RCC 7860 (cell line): ENCODE results near the gene FYB1.

Source experiments
- DNase-seq: peaks from one replicate; pipeline ENCODE4 v3.0.0-alpha.2; 2015; ENCODE audit warnings: low spot score
- FAIRE-seq: peaks from 2 replicates; lab custom pipeline; 2012; peaks lifted over from hg19 to GRCh38; lab: Jason Lieb, UNC

The FYB1 gene

DNA sequence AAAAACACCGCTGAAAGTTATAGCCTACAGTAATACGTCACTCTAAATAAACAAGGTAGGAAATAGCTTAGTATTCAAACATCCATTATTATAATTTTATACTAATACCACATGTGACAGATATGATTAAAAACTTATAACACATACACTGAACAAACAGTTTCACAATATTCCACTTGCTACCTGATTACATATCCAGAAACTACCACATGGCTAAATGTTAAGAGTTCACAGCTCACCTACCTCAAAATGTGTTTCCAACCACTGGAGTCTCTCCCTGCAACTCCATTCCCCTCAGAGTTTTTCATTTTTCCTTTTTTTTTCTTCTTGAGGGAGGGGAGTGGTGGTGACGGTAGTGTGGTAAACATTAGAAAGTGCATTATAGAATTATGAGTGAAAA, 157.3 kb downstream of the FYB1 start:
- DNase-seq (no peak), FAIRE-seq (no peak)

GRCh38 chr5:39059064-39059463, 160.3 kb downstream of the FYB1 start:
- DNase-seq (no peak), FAIRE-seq (no peak)

- FAIRE-seq (no peak), DNase-seq (no peak)
Measured at GRCh38 chr5:39058178-39058921, 161.0 kb downstream of the FYB1 start.

DNA sequence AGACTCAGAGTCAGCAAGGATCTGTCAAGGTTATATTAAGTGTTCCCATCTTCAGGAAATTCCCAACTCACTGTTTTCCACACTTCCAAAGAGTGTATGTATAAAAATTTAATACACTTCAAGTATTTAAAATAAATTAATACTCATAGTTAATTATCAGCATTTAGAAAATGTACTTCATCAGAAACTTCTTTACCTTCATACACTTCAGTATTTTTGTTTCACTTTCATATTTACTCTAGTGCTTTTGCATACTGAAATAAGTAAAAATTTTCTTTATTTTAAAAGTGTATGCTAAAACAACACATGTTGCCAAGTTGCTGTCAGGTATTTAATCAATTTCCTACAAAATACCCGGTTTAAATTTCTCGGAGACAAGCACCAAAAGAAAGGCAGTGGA, 161.6 kb downstream of the FYB1 start:
- peak; percentile 85 for FAIRE-seq
- DNase-seq, result no peak

DNA sequence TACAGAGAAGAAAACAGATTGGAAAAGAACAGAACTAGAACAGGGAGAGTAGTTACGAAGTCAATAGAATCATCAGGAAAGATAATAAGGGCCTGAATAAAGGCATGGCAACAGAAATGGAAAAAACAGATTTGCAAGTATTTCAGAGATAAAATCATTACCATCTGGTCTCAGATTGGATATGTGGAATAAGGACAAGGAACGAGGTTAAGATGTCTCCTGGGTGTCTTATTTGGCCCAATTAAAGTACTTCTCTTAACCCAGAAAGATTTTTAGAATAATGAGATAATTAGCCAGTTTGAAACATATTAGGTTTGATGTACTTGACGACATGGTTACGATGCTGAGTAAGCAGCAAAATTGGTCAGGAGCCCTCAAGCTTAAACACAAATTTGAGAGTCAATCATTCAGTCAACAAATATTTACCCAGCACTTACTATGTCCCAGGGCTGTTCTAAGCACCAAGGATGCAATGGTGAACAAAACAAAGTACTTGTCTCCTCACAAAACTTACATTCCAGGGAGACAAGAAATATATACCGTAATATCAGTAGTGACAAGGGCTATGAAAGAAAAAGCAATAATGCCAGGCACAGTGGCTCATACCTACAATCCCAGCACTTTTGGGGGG, 163.5 kb downstream of the FYB1 start:
- DNase-seq (no peak), FAIRE-seq (no peak)
